HS-27A (cell line): Measurements from ENCODE around the gene TMEM247.

Source experiments
- DNase-seq: peaks from one replicate; pipeline ENCODE4 v3.0.0-alpha.2; 2012; ENCODE audit warnings: low read depth, missing footprints

The TMEM247 gene

DNA sequence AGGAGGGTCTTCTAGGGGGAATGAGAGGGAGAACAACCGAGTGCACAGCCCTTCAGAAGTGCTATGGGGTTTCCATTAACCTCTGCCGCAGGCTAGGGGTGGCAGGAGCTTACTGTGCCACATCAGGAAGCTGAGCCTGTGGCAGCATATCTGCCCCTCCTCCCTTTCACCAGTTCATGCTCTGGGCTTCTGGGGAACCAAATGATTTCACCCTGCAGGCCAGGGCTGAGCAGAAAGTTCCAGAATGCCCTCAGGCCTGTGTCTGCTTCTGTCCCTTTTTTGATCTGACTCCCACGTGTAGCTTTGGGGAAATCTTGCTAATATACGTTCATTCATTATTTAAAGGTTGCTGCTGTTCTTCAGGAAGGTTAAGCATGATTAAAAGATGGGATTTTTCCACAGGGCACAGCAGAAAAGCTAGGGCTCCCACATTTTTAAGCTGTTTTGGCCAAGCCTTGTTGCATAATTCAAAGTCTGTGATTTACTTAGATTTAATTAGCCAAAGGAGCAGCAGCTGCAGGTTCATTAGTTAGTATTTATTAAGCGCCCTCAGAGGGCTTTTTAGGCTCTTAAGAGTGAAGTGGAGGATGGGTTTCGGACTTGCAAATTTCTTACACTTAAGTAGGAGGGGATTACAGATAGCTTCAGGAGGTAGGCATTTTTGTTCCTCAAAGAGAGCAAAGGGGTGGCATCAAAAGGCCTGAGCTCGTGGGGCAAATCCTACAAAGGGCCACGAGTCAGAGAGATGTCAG, 10.2 kb downstream of the TMEM247 start:
- no peak for DNase-seq

DNA sequence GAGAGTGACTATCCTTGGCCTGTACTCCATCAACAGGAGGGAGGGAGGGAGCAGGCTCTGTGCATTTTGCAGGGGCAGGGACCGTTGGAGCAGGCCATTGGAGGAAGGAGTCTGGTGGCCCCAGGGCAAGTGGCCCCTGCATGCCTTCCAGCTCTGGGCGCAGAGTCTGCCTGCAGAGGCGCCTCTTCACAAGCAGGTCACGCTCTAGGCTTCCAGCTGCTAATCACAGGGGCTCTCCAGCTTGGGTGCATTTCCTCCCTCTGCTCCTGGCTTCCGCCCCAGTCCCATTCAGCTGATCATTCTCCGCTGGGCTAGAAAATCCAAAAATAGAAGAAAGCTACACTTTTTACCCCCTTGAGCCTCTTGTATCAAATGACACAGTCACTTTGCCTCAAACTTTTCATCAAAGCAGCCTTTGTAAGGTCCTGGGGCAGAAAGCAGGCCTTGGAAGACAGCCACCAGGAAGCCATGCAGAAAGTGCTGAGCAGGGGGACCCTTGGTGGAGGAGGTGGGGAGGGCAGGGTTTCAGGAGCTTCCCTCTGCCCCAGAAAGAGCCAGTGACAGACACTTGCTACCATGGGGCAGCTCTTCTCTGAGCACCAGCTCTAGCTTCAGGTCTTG, 11.3 kb downstream of the TMEM247 start:
- no peak for DNase-seq

DNA sequence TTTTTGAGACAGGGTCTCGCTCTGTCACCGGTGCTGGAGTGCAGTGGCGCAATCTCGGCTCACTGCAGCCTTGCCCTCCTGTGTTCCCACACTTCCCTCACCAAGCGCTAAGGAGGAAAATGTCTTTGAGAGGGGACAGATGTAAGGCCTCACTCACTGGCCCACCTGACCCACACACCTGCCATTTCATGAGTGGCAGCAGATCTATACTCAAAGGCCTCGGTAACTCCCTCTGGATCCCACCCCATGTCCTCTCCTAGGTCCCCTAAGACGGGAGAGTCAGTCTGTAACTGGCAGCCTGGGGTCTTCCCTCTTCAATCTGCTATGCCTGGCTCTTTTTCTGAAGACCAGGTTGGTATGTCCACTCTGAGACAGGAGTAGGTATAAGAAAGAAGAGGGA, 12.9 kb downstream of the TMEM247 start:
- DNase-seq: no peak

- peak; percentile 30 for DNase-seq
These were observed 14.0 kb downstream of the TMEM247 start for GRCh38 chr2:46493241-46493970.

GRCh38 chr2:46493971-46494250, 14.5 kb downstream of the TMEM247 start:
- no peak for DNase-seq

- no peak for DNase-seq
These were observed 15.2 kb downstream of the TMEM247 start for GRCh38 chr2:46494596-46494995.

DNA sequence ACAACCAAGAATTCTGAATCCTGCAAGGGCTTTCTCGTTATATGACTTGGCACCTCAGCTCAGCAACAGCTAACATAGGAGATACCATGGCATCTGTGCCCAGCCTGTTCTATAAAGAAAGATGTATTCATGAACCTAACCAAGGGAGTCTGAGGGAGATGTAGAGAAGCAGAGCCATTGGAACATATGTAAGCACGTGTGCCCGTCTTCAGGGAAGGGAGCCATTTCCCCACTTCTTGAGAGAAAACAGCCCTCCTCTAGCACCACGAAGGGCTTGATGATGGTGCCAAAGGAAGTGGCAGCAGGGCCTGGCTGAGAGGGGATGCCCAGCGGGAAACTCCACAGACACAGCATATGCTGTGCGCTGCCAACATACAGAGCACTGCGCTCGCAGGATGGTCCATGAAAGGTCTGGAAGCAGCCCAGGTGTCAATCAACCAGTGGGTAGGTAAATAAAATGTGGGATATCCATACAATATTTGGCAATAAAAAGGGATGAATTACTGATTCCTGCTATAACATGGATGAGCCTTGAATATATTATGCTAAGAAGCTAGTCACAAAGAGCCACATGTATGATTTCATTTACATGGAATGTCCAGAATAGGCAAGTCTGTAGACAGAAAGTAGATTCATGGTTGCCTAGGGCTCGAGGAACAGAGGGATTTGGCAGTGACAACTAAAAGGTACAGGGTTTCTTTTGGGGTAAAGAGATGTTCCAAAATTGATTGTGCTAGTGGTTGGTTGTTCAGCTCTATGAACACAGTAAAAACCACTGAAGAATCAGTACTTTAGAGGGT, 16.1 kb downstream of the TMEM247 start:
- DNase-seq: no peak

GRCh38 chr2:46497766-46498165, 18.4 kb downstream of the TMEM247 start:
- no peak for DNase-seq

- no peak for DNase-seq
These were observed 19.3 kb downstream of the TMEM247 start for GRCh38 chr2:46498681-46499080.

GRCh38 chr2:46499392-46499785, 20.0 kb downstream of the TMEM247 start:
- no peak for DNase-seq

GRCh38 chr2:46500801-46501200, 21.4 kb downstream of the TMEM247 start:
- no peak for DNase-seq

GRCh38 chr2:46502291-46502885, 23.0 kb downstream of the TMEM247 start:
- DNase-seq: no peak

- DNase-seq: no peak
These were observed 24.3 kb downstream of the TMEM247 start for GRCh38 chr2:46503686-46504085.

- DNase-seq: no peak
These were observed 24.9 kb downstream of the TMEM247 start for GRCh38 chr2:46504221-46504620.

DNA sequence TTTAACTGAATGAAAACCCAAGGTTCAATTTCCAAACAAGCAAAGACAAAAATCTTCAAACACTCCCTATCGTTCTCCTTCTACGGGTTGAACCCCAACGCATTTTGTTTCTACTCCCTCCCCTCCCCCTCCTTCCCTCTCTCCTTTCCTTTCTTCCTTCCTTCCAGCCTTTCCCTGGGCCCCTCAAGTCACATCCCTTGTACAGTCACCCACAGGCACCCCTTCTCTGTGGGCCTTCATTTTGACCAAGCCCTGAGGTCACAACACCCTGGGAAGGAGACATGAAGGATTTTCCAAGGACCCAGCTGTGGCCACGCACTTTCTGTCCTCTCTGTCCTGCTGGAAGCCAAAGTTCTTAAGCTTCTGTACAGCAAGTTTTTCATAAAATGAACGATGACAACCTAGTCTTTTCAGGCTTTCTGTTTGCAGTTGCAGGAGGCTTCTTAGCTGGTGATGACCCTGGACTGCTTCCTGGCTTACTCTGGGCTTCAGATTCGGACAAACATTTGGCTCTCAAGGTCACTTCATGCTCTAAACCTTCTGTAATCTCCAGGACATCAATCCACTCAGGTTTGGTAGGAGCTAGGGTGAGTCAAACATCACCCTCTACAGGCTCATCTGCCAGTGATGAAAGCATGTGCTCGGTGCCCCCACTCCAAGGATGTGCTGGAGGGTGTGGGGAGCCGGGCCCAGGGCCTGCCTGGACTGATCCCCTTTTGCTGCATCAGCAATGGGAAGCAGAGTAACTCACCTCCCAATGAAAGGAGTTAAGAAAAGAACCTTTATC, 25.5 kb downstream of the TMEM247 start:
- no peak for DNase-seq

- DNase-seq: no peak
These were observed 26.1 kb downstream of the TMEM247 start for GRCh38 chr2:46505472-46505783.

GRCh38 chr2:46506131-46506706, 26.9 kb downstream of the TMEM247 start:
- no peak for DNase-seq

GRCh38 chr2:46508312-46508711, 28.9 kb downstream of the TMEM247 start:
- no peak for DNase-seq

DNA sequence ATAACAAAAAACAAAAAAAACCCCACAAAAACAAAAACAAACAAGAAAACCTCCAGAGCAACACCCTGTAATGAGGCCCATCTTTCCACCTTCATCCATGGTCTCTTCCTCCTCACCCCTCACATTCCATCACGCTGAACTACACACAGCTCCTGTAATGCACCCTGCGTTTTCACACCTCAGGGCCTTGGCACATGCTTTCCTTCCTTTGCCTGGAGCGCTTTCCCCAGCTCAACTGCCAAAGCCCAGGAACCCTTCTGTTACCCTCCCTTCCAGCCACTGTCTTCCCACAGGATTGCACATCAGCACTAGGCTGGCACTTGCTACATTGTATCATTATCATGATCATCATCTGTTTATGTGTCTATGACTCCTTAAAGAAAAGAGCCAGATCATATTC, 29.4 kb downstream of the TMEM247 start:
- DNase-seq: no peak

- no peak for DNase-seq
These were observed 30.4 kb downstream of the TMEM247 start for GRCh38 chr2:46509804-46510203.

DNA sequence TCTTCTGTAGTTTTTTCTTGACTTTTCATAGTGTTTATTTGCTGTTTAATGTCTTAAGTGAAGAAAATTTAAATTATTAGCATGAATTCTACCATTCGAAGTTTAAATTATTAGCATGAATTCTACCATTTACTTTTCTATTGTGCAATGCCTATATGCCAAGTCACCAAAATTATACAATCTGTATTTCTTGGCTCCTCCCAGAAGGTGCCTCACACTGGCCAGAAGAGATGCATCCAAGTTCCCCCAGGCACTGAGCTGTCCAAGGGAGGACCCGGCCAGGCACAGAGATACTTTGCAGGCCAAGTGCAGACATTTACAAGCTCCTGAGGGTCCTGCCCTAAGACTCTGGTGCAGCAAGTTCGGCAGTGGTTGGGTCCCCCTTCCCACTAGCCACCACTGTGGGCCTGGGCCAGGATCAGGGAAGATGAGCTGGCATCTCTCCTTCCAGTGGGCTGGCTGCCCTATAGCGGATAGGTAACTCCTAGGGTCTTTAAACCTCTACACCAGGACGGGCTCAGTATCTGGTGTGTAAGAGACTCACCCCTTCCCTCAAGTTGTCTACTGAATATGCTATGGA, 31.3 kb downstream of the TMEM247 start:
- no peak for DNase-seq
